A549 (cell line): ENCODE data around the gene LGALS1. TPM values are rescaled to one million over a fixed set of nuclear protein-coding genes. Genes with fewer than 3 reads are reported as not detected.

ENCODE experiments used
- ATAC-seq, 2 experiments: fragments of 200-7000 bp in 1 of 2; fragments of >200 bp in 1 of 2; cut with Nextera tagmentation in 1 of 2; cut with Tn5 transposase in 1 of 2; 3 replicates each; pipeline versions ENCODE4 v1.8.0 to v1.9.1; 2018 to 2020; ENCODE audit warnings: mild to moderate bottlenecking in 1 of 2, moderate library complexity in 1 of 2
- CTCF ChIA-PET: fragments of 300-600 bp; sonication (Branson Sonifier 250); formaldehyde crosslinking; extraction: SDS; loops from one replicate; lab custom pipeline; 2021; ENCODE audit warnings: antibody characterized with exemption, inconsistent platforms; lab: Yijun Ruan, JAX
- POLR2A ChIA-PET: fragments of 350-600 bp; formaldehyde crosslinking; extraction: SDS; loops from one replicate; lab custom pipeline; 2021; ENCODE audit warnings: antibody characterized with exemption, inconsistent platforms; lab: Yijun Ruan, JAX
- DNase-seq, 2 experiments: peaks; one replicate each; pipeline versions ENCODE4 v3.0.0 to v3.0.0-alpha.2; 2011 to 2016; ENCODE audit warnings: low read depth in 1 of 2, low spot score in 1 of 2
- FAIRE-seq: peaks from 2 replicates; lab custom pipeline; 2011; peaks lifted over from hg19 to GRCh38; lab: Jason Lieb, UNC
- H3K27ac ChIP-seq, 2 experiments: fragments of >200 bp; sonication (Bioruptor Twin); formaldehyde crosslinking; 3 replicates each; pipeline ENCODE4 v1.5.1; 2016 to 2017
- H3K4me1 ChIP-seq: fragments of >200 bp; sonication (Bioruptor Twin); formaldehyde crosslinking; 3 replicates; pipeline ENCODE4 v1.6.1; 2016
- H3K4me2 ChIP-seq: fragments of >200 bp; sonication (Bioruptor Twin); formaldehyde crosslinking; 3 replicates; pipeline ENCODE4 v1.6.1; 2016
- H3K4me3 ChIP-seq: fragments of >200 bp; sonication (Bioruptor Twin); formaldehyde crosslinking; 3 replicates; pipeline ENCODE4 v1.5.1; 2016
- H3K9me3 ChIP-seq: fragments of >200 bp; sonication (Bioruptor Twin); formaldehyde crosslinking; 3 replicates; pipeline ENCODE4 v1.6.1; 2016
- CBX2 ChIP-seq: fragments of 200-600 bp; sonication (generic); IDR thresholded peaks from 2 replicates; pipeline ENCODE4 v1.6.1; 2016; ENCODE audit warnings: low read depth, mild to moderate bottlenecking, borderline replicate concordance
- CBX8 ChIP-seq: fragments of 200-600 bp; sonication (generic); IDR thresholded peaks from 2 replicates; pipeline ENCODE4 v1.6.1; 2016
- CEBPB ChIP-seq, 2 experiments: fragments of >200 bp in 1 of 2; sonication (Bioruptor Twin) in 1 of 2; formaldehyde crosslinking in 1 of 2; IDR thresholded peaks; 2 replicates each; pipeline ENCODE4 v1.6.1; 2012 to 2016
- CHD2 ChIP-seq: fragments of 150-350 bp; IDR thresholded peaks from 2 replicates; pipeline ENCODE4 v1.6.1; 2014; ENCODE audit warnings: low read length; ENCODE audit not compliant: partially characterized antibody
- EP300 ChIP-seq, 2 experiments: fragments of >200 bp; sonication (Bioruptor Twin); formaldehyde crosslinking; IDR thresholded peaks; 2 replicates in 1 of 2; 3 replicates in 1 of 2; pipeline ENCODE4 v1.6.1; 2016 to 2017
- FOSL2 ChIP-seq, 2 experiments: fragments of 450-650 bp in 1 of 2; fragments of >200 bp in 1 of 2; sonication (Bioruptor Twin) in 1 of 2; formaldehyde crosslinking; IDR thresholded peaks; 2 replicates each; pipeline versions ENCODE4 v1.5.0 to v1.6.1; 2016 to 2020; ENCODE audit warnings: mild to moderate bottlenecking in 1 of 2, moderate library complexity in 1 of 2
- FOXS1 ChIP-seq: fragments of 250-450 bp; sonication (Bioruptor Pico); IDR thresholded peaks from 2 replicates; pipeline ENCODE4 v1.5.0; 2020; ENCODE audit warnings: mild to moderate bottlenecking, moderate library complexity
- HDAC2 ChIP-seq: fragments of 200-600 bp; sonication (generic); IDR thresholded peaks from 2 replicates; pipeline ENCODE4 v1.6.1; 2016
- HEYL ChIP-seq: fragments of 250-450 bp; sonication (Bioruptor Pico); IDR thresholded peaks from 2 replicates; pipeline ENCODE4 v1.8.0; 2021; ENCODE audit warnings: mild to moderate bottlenecking, moderate library complexity
- HOXB5 ChIP-seq: fragments of 250-450 bp; sonication (Bioruptor Pico); IDR thresholded peaks from 2 replicates; pipeline ENCODE4 v1.5.0; 2020; ENCODE audit warnings: mild to moderate bottlenecking, moderate library complexity
- JUNB ChIP-seq: fragments of >200 bp; sonication (Bioruptor Twin); formaldehyde crosslinking; IDR thresholded peaks from 2 replicates; pipeline ENCODE4 v1.6.1; 2016
- MAFK ChIP-seq: fragments of 450-650 bp; IDR thresholded peaks from 2 replicates; pipeline ENCODE4 v1.6.1; 2014; ENCODE audit not compliant: partially characterized antibody
- MAZ ChIP-seq: fragments of 150-350 bp; IDR thresholded peaks from 2 replicates; pipeline ENCODE4 v1.6.1; 2014; ENCODE audit warnings: antibody characterized with exemption, low read depth, low read length, borderline replicate concordance
- NFE2L2 ChIP-seq: fragments of 150-350 bp; conservative IDR thresholded peaks from 2 replicates; pipeline ENCODE4 v1.6.1; 2014; ENCODE audit warnings: low read length
- PHF8 ChIP-seq: fragments of 200-600 bp; sonication (generic); IDR thresholded peaks from 2 replicates; pipeline ENCODE4 v1.6.1; 2016; ENCODE audit warnings: low read depth, mild to moderate bottlenecking, antibody characterized with exemption, moderate library complexity, borderline replicate concordance
- RCOR1 ChIP-seq: fragments of 150-350 bp; IDR thresholded peaks from 2 replicates; pipeline ENCODE4 v1.6.1; 2014; ENCODE audit warnings: antibody characterized with exemption, low read length, low read depth
- RNF2 ChIP-seq: fragments of 200-600 bp; sonication (generic); IDR thresholded peaks from 2 replicates; pipeline ENCODE4 v1.6.1; 2016; ENCODE audit warnings: low read depth, mild to moderate bottlenecking, antibody characterized with exemption, moderate library complexity, borderline replicate concordance
- SREBF2 ChIP-seq: fragments of 450-650 bp; IDR thresholded peaks from 2 replicates; pipeline ENCODE4 v1.6.1; 2014; ENCODE audit warnings: mild to moderate bottlenecking, moderate library complexity
- ZC3H11A ChIP-seq: fragments of 450-650 bp; IDR thresholded peaks from 2 replicates; pipeline ENCODE4 v1.6.1; 2014; ENCODE audit warnings: antibody characterized with exemption, mild to moderate bottlenecking
- ZNF302 ChIP-seq: fragments of 250-450 bp; sonication (Bioruptor Pico); IDR thresholded peaks from 2 replicates; pipeline ENCODE4 v1.9.0; 2021; ENCODE audit warnings: inconsistent platforms, mild to moderate bottlenecking, moderate library complexity
- WGBS: methylation state at CpG from one replicate; pipeline ENCODE4 v1.1.6; 2017; ENCODE audit errors: missing lambda C conversion rate; 5-methylcytosine and 5-hydroxymethylcytosine counted together
- polyA plus RNA-seq, 4 experiments: library from polyadenylated mRNA; depleted of rRNA in 3 of 4; stranded (reverse); fragments of >200 nt; fragmentation: RNase III in 1 of 4; extraction: RNeasy Plus Mini Kit Qiagen cat#74134 plus additional on column Dnase treatment in 1 of 4; gene quantifications; 2 replicates in 3 of 4; 3 replicates in 1 of 4; pipeline ENCODE4 v1.2.3, GENCODE V29; 2011 to 2017
- TF ChIP-seq, protein P1 (sequence below): fragments of >200 bp; sonication (Bioruptor Twin); formaldehyde crosslinking; IDR thresholded peaks from 2 replicates; pipeline ENCODE4 v1.6.1; 2016
- TF ChIP-seq, protein P2 (sequence below): fragments of 150-350 bp; IDR thresholded peaks from 2 replicates; pipeline ENCODE4 v1.6.1; 2014; ENCODE audit warnings: low read depth, mild to moderate bottlenecking, low read length
- TF ChIP-seq, protein P3 (sequence below): fragments of 450-650 bp; IDR thresholded peaks from 2 replicates; pipeline ENCODE4 v1.6.1; 2014; ENCODE audit warnings: antibody characterized with exemption
- TF ChIP-seq, protein P4 (sequence below): IDR thresholded peaks from 2 replicates; pipeline ENCODE4 v1.6.1; 2012
- TF ChIP-seq, protein P5 (sequence below): fragments of >200 bp; sonication (Bioruptor Twin); formaldehyde crosslinking; IDR thresholded peaks from 3 replicates; pipeline ENCODE4 v1.5.1; 2016
- TF ChIP-seq, protein P6 (sequence below): IDR thresholded peaks from 2 replicates; pipeline ENCODE4 v1.6.1; 2012; ENCODE audit warnings: low read depth, borderline replicate concordance

The LGALS1 gene
- polyA plus RNA-seq, 2 of the 4 experiments (the other 2 are of a cell fraction), result 584 to 1,477 TPM

DNA sequence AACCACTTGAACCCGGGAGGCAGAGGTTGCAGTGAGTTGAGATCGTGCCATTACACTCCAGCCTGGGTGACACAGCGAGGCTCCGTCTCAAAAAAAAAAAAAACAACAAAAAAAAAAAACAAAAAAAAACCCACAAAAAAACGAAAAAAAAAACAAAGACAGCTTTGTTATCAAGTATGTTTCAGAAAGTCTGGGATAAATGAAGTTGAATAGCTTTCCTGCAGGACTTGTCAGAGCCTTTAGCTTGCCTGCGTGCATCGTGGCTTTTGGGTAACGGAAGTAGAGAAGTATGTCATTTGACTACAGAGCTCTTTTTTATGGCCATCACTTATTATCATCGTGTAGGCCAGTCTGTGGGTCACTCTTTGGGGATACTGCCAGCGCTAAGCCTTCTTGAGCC, 36.1 kb downstream of the LGALS1 start:
- WGBS, result 78% methylated on average over 10 of the region's 10 CpGs
- H3K27ac ChIP-seq, result no peak overlapping the region
- ChIA-PET CTCF (interaction anchor here (1.1 to 2.2 kb wide), 4 partner anchors 14 to 81 kb away, joined by 3 to 6 read pairs (median 4); no protein-coding TSS in a partner anchor), POLR2A (interaction anchor here (0.6 kb wide), 2 partner anchors 23 to 32 kb away, joined by 3 to 4 read pairs; no protein-coding TSS in a partner anchor)
- H3K9me3 ChIP-seq, result no peaks in the 10 kb centered on the region
- TF ChIP-seq PHF8 (no peak), HOXB5 (CRISPR knock-in tag) (no peak), JUNB (no peak), MAFK (no peak)
- FAIRE-seq (no peak), ATAC-seq (no peak), DNase-seq (no peak)
- H3K4me1 ChIP-seq, result no peaks in the 10 kb centered on the region
- no peak overlapping the region for H3K4me2 ChIP-seq
- no peak overlapping the region for H3K4me3 ChIP-seq

DNA sequence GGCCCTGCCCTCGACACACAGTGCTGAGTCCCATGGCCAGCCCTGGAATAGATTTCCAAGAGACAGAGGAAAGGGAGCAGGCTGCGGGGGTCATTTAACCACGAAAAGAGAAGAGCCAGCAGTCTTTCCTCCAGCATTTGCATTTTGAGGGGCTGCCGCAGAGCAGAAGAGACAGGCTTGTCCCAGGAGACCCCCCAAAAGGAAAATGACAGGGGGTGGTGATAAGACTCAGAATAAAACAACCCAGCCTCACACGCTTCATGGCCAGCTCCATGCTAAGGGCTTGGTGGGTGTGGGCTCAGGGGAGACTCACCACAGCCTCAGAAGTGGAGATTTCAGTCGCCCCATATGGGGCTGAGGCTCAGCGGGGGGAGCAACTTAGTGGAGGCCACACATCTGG, 38.3 kb downstream of the LGALS1 start:
- ATAC-seq (no peak), FAIRE-seq (no peak), DNase-seq (no peak)
- Histone ChIP-seq H3K4me3 (no peak overlapping the region), H3K4me1 (no peaks in the 10 kb centered on the region), H3K9me3 (no peaks in the 10 kb centered on the region), H3K27ac (no peak overlapping the region), H3K4me2 (no peak overlapping the region)
- WGBS, result 97% methylated on average over 5 of the region's 7 CpGs
- ChIA-PET POLR2A (no interaction called here), CTCF (interaction anchor here (0.8 to 2.1 kb wide), 2 partner anchors 10 to 71 kb away, joined by 4 to 8 read pairs; no protein-coding TSS in a partner anchor)
- TF ChIP-seq, protein P1, sequence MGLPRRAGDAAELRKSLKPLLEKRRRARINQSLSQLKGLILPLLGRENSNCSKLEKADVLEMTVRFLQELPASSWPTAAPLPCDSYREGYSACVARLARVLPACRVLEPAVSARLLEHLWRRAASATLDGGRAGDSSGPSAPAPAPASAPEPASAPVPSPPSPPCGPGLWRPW, result no peak
- TF ChIP-seq RCOR1 (no peak), ZC3H11A (no peak), JUNB (no peak), HEYL (CRISPR knock-in tag) (no peak), CBX8 (no peak), MAZ (no peak), MAFK (no peak), FOXS1 (CRISPR knock-in tag) (no peak), NFE2L2 (no peak)
- TF ChIP-seq, protein P2, sequence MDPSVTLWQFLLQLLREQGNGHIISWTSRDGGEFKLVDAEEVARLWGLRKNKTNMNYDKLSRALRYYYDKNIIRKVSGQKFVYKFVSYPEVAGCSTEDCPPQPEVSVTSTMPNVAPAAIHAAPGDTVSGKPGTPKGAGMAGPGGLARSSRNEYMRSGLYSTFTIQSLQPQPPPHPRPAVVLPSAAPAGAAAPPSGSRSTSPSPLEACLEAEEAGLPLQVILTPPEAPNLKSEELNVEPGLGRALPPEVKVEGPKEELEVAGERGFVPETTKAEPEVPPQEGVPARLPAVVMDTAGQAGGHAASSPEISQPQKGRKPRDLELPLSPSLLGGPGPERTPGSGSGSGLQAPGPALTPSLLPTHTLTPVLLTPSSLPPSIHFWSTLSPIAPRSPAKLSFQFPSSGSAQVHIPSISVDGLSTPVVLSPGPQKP, result no peak
- TF ChIP-seq, protein P3, sequence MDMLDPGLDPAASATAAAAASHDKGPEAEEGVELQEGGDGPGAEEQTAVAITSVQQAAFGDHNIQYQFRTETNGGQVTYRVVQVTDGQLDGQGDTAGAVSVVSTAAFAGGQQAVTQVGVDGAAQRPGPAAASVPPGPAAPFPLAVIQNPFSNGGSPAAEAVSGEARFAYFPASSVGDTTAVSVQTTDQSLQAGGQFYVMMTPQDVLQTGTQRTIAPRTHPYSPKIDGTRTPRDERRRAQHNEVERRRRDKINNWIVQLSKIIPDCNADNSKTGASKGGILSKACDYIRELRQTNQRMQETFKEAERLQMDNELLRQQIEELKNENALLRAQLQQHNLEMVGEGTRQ, result no peak
- TF ChIP-seq, protein P4, sequence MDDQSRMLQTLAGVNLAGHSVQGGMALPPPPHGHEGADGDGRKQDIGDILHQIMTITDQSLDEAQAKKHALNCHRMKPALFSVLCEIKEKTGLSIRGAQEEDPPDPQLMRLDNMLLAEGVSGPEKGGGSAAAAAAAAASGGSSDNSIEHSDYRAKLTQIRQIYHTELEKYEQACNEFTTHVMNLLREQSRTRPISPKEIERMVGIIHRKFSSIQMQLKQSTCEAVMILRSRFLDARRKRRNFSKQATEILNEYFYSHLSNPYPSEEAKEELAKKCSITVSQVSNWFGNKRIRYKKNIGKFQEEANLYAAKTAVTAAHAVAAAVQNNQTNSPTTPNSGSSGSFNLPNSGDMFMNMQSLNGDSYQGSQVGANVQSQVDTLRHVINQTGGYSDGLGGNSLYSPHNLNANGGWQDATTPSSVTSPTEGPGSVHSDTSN, result no peak

DNA sequence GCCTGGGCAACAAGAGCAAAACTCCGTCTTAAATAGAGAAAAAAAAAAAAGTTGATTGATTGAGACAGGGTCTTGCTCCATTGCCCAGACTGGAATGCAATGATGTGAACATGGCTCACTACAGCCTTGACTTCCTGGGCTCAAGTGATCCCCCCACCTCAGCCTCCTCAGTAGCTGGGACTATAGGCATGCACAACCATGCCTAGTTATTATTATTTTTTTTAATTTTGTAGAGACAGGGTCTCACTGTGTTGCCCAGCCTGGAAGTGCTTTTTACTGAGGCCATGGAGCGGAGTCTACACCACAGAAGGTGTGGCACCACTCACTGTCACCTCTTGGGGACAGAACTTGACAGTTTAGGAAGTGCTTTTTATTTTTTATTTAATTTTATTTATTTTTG, 39.2 kb downstream of the LGALS1 start:
- no peaks in the 10 kb centered on the region for H3K9me3 ChIP-seq
- CTCF ChIA-PET, result interaction anchor here (0.8 kb wide), 1 partner anchor 71 kb away, joined by 4 read pairs; no protein-coding TSS in a partner anchor
- DNase-seq, result no peak
- no peak overlapping the region for H3K4me3 ChIP-seq
- no peak for FAIRE-seq
- POLR2A ChIA-PET, result no interaction called here
- H3K4me1 ChIP-seq, result no peaks in the 10 kb centered on the region
- no peak overlapping the region for H3K27ac ChIP-seq
- no peak overlapping the region for H3K4me2 ChIP-seq
- TF ChIP-seq EP300 (IDR thresholded peaks at IDR 0.05) (no peak), MAZ (no peak), HDAC2 (no peak), MAFK (no peak), ZNF302 (CRISPR knock-in tag) (no peak), ZC3H11A (no peak), CBX2 (no peak), FOSL2 (IDR thresholded peaks at IDR 0.05) (no peak), FOSL2 (CRISPR knock-in tag; IDR thresholded peaks at IDR 0.05) (no peak), CEBPB (IDR thresholded peaks at IDR 0.05) (no peak), PHF8 (no peak), SREBF2 (no peak), RNF2 (no peak), CHD2 (no peak)
- TF ChIP-seq, protein P5, sequence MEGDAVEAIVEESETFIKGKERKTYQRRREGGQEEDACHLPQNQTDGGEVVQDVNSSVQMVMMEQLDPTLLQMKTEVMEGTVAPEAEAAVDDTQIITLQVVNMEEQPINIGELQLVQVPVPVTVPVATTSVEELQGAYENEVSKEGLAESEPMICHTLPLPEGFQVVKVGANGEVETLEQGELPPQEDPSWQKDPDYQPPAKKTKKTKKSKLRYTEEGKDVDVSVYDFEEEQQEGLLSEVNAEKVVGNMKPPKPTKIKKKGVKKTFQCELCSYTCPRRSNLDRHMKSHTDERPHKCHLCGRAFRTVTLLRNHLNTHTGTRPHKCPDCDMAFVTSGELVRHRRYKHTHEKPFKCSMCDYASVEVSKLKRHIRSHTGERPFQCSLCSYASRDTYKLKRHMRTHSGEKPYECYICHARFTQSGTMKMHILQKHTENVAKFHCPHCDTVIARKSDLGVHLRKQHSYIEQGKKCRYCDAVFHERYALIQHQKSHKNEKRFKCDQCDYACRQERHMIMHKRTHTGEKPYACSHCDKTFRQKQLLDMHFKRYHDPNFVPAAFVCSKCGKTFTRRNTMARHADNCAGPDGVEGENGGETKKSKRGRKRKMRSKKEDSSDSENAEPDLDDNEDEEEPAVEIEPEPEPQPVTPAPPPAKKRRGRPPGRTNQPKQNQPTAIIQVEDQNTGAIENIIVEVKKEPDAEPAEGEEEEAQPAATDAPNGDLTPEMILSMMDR, result no peak
- TF ChIP-seq, protein P6, sequence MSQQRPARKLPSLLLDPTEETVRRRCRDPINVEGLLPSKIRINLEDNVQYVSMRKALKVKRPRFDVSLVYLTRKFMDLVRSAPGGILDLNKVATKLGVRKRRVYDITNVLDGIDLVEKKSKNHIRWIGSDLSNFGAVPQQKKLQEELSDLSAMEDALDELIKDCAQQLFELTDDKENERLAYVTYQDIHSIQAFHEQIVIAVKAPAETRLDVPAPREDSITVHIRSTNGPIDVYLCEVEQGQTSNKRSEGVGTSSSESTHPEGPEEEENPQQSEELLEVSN, result no peak
- WGBS, result 87% methylated on average over 2 of the region's 2 CpGs
- no peak for ATAC-seq
